Ascending aorta (tissue), 2 donors: ENCODE results near the gene BRI3BP. TPM values are rescaled to one million over a fixed set of nuclear protein-coding genes. Genes with fewer than 3 reads are reported as not detected.

Source experiments
- DNase-seq, 2 donors: peaks; one replicate each; pipeline ENCODE4 v3.0.0-alpha.2; 2019; ENCODE audit warnings: low spot score in 2 of 2
- H3K27ac ChIP-seq, 2 donors: fragments of 200-600 bp; sonication (generic); one replicate each; pipeline ENCODE4 v1.5.1; 2016 to 2017; ENCODE audit warnings: mild to moderate bottlenecking in 1 of 2
- H3K27me3 ChIP-seq: fragments of 200-600 bp; sonication (generic); one replicate; pipeline ENCODE4 v1.5.1; 2017
- H3K36me3 ChIP-seq, 2 donors: fragments of 200-600 bp; sonication (generic); one replicate each; pipeline ENCODE4 v1.5.1; 2016
- H3K4me1 ChIP-seq, 2 donors: fragments of 200-600 bp; sonication (generic); one replicate each; pipeline ENCODE4 v1.5.1; 2016 to 2017; ENCODE audit warnings: mild to moderate bottlenecking in 1 of 2
- H3K4me3 ChIP-seq, 2 donors: fragments of 200-600 bp; sonication (generic); one replicate each; pipeline ENCODE4 v1.5.1; 2016 to 2017; ENCODE audit warnings: mild to moderate bottlenecking in 1 of 2
- H3K9me3 ChIP-seq, 2 donors: fragments of 200-600 bp; sonication (generic); one replicate each; pipeline ENCODE4 v1.5.1; 2016
- CTCF ChIP-seq, 3 experiments: fragments of 200-600 bp in 2 of 3; fragments of 450-650 bp in 1 of 3; sonication (generic) in 2 of 3; IDR thresholded peaks; one replicate each; pipeline ENCODE4 v1.5.1; 2016 to 2019; ENCODE audit warnings: antibody characterized with exemption in 3 of 3, mild to moderate bottlenecking in 1 of 3, moderate library complexity in 1 of 3
- intact Hi-C: fragments of 100-400 bp; cut with DNase I; formaldehyde crosslinking; loops from one replicate; pipeline ENCODE4 v1.15.1; 2023
- total RNA-seq: library from RNA; depleted of rRNA; stranded (reverse); fragments of >200 nt; gene quantifications from one replicate; pipeline ENCODE4 v1.1.0, GENCODE V29; 2016

Gene BRI3BP
- total RNA-seq, 1 donor from 2014 or later: 2.1 TPM

GRCh38 chr12:125004621-125005020 lies 11.2 kb downstream of the BRI3BP start:
- DNase-seq: no peak
- H3K4me3 ChIP-seq: no peak overlapping the region
- intact Hi-C loops: no loop called here
- no peaks in the 10 kb centered on the region for H3K36me3 ChIP-seq
- no peak for TF ChIP-seq CTCF (IDR thresholded peaks at IDR 0.05)
- H3K27ac ChIP-seq: no peak overlapping the region
- H3K9me3 ChIP-seq: no peaks in the 10 kb centered on the region
- no peaks in the 10 kb centered on the region for H3K4me1 ChIP-seq
- no peaks in the 10 kb centered on the region for H3K27me3 ChIP-seq

- Histone ChIP-seq H3K27ac (no peak overlapping the region), H3K27me3 (no peaks in the 10 kb centered on the region), H3K36me3 (no peaks in the 10 kb centered on the region), H3K9me3 (no peaks in the 10 kb centered on the region), H3K4me3 (no peak overlapping the region), H3K4me1 (no peaks in the 10 kb centered on the region)
- TF ChIP-seq CTCF (IDR thresholded peaks at IDR 0.05): no peak
- DNase-seq: no peak
- intact Hi-C loops: no loop called here
These were observed 12.2 kb downstream of the BRI3BP start for GRCh38 chr12:125005652-125006051.

- H3K4me3 ChIP-seq: no peak overlapping the region
- no peaks in the 10 kb centered on the region for H3K27me3 ChIP-seq
- H3K4me1 ChIP-seq: no peaks in the 10 kb centered on the region
- DNase-seq: no peak
- H3K9me3 ChIP-seq: no peaks in the 10 kb centered on the region
- H3K36me3 ChIP-seq: no peaks in the 10 kb centered on the region
- intact Hi-C loops: no loop called here
- no peak for TF ChIP-seq CTCF (IDR thresholded peaks at IDR 0.05)
- no peak overlapping the region for H3K27ac ChIP-seq
These were observed 12.9 kb downstream of the BRI3BP start for GRCh38 chr12:125006365-125006764.

GRCh38 chr12:125013816-125014442 lies 20.5 kb downstream of the BRI3BP start:
- no peak for DNase-seq
- no peaks in the 10 kb centered on the region for H3K4me1 ChIP-seq
- intact Hi-C loops: no loop called here
- H3K27ac ChIP-seq: no peak overlapping the region
- H3K27me3 ChIP-seq: no peaks in the 10 kb centered on the region
- no peak for TF ChIP-seq CTCF (IDR thresholded peaks at IDR 0.05)
- H3K36me3 ChIP-seq: peaks cover 0 to 11% of the 10 kb centered on the region in 2 donors
- H3K4me3 ChIP-seq: no peak overlapping the region
- H3K9me3 ChIP-seq: no peaks in the 10 kb centered on the region

- no peaks in the 10 kb centered on the region for H3K27me3 ChIP-seq
- no peak overlapping the region for H3K4me3 ChIP-seq
- no peak for DNase-seq
- no peak overlapping the region for H3K27ac ChIP-seq
- no peaks in the 10 kb centered on the region for H3K4me1 ChIP-seq
- intact Hi-C loops: no loop called here
- H3K36me3 ChIP-seq: peaks cover 0 to 11% of the 10 kb centered on the region in 2 donors
- TF ChIP-seq CTCF (IDR thresholded peaks at IDR 0.05): no peak
- H3K9me3 ChIP-seq: no peaks in the 10 kb centered on the region
These were observed 21.1 kb downstream of the BRI3BP start for GRCh38 chr12:125014526-125014925.
